GM12892 (cell line): ENCODE results near the gene PLAC8.

ENCODE experiments used
- POLR2A ChIP-seq: IDR thresholded peaks from 2 replicates; pipeline ENCODE4 v1.6.1; 2011; ENCODE audit warnings: low read depth, low read length, control low read depth
- POLR2AphosphoS5 ChIP-seq: IDR thresholded peaks from 2 replicates; pipeline ENCODE4 v1.6.1; 2011; ENCODE audit warnings: low read depth, low read length, control low read depth
- TAF1 ChIP-seq: IDR thresholded peaks from 2 replicates; pipeline ENCODE4 v1.6.1; 2011; ENCODE audit warnings: low read depth, mild to moderate bottlenecking, control low read depth, low read length, borderline replicate concordance

- TF ChIP-seq POLR2A: no peak
- no peak for TF ChIP-seq POLR2AphosphoS5
- no peak for TF ChIP-seq TAF1
Observed at GRCh38 chr4:83054928-83055327, 59.6 kb downstream of the PLAC8 start.
